IPS-20b (cell line): ENCODE results near the gene BGLAP.

Experiments used
- H3K27ac ChIP-seq: one replicate; pipeline ENCODE4 v1.5.1; 2013; ENCODE audit warnings: low read length
- H3K27me3 ChIP-seq: 2 replicates; pipeline ENCODE4 v1.6.1; 2013; ENCODE audit warnings: mild to moderate bottlenecking, low read length, inconsistent platforms; ENCODE audit not compliant: insufficient read depth
- H3K36me3 ChIP-seq: 2 replicates; pipeline ENCODE4 v1.6.1; 2013; ENCODE audit warnings: low read depth, mild to moderate bottlenecking, inconsistent platforms, low read length, moderate library complexity; ENCODE audit not compliant: insufficient read depth
- H3K4me1 ChIP-seq: 2 replicates; pipeline ENCODE4 v1.6.1; 2013; ENCODE audit warnings: mild to moderate bottlenecking, control low read depth, inconsistent platforms, low read length, moderate library complexity; ENCODE audit not compliant: insufficient read depth
- H3K4me3 ChIP-seq: 2 replicates; pipeline ENCODE4 v1.5.1; 2013; ENCODE audit warnings: mild to moderate bottlenecking, low read length, inconsistent platforms
- H3K9ac ChIP-seq: 2 replicates; pipeline ENCODE4 v1.6.1; 2013; ENCODE audit warnings: low read depth, mild to moderate bottlenecking, inconsistent platforms, low read length, moderate library complexity
- H3K9me3 ChIP-seq: 2 replicates; pipeline ENCODE4 v1.6.1; 2013; ENCODE audit warnings: mild to moderate bottlenecking, low read depth, low read length, inconsistent platforms; ENCODE audit not compliant: insufficient read depth

The BGLAP gene

DNA sequence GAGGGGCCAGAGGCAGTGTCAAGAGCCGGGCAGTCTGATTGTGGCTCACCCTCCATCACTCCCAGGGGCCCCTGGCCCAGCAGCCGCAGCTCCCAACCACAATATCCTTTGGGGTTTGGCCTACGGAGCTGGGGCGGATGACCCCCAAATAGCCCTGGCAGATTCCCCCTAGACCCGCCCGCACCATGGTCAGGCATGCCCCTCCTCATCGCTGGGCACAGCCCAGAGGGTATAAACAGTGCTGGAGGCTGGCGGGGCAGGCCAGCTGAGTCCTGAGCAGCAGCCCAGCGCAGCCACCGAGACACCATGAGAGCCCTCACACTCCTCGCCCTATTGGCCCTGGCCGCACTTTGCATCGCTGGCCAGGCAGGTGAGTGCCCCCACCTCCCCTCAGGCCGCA, at the start of gene BGLAP:
Gene BGLAP (plus strand): TSS at position 259 of the 400 bp plus-strand sequence. CDS start 48 bp downstream, at position 307.
- Histone ChIP-seq H3K36me3 (peaks cover 28% of the 10 kb centered on the region), H3K9me3 (no peaks in the 10 kb centered on the region), H3K27me3 (peaks cover 15% of the 10 kb centered on the region; the same call in 1 of the 2 replicates), H3K27ac (no peak within 1 kb of the TSS), H3K4me3 (no peak within 1 kb of the TSS), H3K9ac (no peak within 1 kb of the TSS), H3K4me1 (peaks cover 3% of the 10 kb centered on the region; the same call in 1 of the 2 replicates)

DNA sequence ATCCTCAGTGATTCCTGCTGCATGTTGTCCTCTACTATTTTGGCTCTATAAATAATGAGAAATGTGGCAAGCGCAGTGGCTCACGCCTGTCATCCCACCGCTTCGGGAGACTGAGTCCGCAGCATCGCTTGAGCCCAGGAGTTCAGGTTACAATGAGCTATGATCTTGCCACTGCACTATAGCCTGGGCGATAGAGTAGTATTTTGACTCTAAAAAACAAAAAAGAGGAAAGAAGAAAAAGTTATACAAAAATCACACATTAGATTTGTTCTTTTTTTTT, 48.8 kb upstream of the BGLAP start:
- peaks cover 14% of the 10 kb centered on the region; the same call in 1 of the 2 replicates for H3K36me3 ChIP-seq
- H3K9ac ChIP-seq, result peak overlapping the region; percentile 65; the same call in 1 of the 2 replicates
- peak overlapping the region; percentile 59 for H3K27ac ChIP-seq
- peak overlapping the region; percentile 42; the same call in 1 of the 2 replicates for H3K4me3 ChIP-seq
- no peaks in the 10 kb centered on the region for H3K27me3 ChIP-seq
- peaks cover 7% of the 10 kb centered on the region; the same call in 1 of the 2 replicates for H3K9me3 ChIP-seq
- peaks cover 8% of the 10 kb centered on the region for H3K4me1 ChIP-seq

DNA sequence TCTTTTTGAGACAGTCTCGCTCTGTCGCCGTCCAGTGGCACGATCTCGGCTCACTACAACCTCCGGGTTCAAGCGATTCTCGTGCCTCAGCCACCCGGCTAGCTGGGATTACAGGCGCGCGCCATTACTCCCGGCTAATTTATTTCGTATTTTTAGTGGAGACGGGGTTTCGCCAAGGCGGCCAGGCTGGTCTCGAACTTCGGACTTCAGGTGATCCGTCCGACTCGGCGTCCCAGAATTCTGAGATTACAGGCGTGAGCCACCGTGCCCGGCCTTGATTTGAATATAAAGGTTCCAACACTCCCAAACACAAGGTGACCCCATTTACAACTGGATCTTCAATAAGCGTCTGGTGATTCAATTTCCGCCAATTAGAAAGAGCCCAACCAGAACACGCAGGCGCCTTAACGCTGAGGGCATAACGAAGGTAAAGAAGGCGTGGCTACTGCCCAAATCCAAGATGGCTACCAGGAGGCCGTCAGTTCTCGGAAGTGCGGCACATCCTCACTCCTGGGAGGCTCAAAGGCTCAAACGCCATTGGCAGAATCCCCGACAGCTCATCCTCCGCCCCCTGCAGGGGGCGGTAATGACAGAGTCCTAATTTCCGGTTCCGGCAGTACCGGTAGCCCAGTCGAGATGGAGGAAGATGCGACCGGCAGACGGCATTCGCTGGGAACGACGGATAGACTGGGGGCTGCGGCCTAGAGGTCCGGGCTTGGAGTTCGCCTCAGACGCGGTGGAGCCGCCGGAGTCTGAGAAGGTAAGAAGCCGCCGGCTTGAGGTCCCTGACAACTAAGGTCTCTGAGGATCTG, 48.3 kb upstream of the BGLAP start, which contains the start of gene SLC25A44:
Gene SLC25A44 (plus strand): TSS at position 617 of the 812 bp plus-strand sequence. CDS start 5,744 bp downstream, outside the sequence.
- Histone ChIP-seq H3K9me3 (peaks cover 6% of the 10 kb centered on the region; the same call in 1 of the 2 replicates), H3K27ac (peak within 1 kb of the TSS; percentile 59), H3K36me3 (peaks cover 14% of the 10 kb centered on the region; the same call in 1 of the 2 replicates), H3K4me1 (peaks cover 8% of the 10 kb centered on the region), H3K27me3 (no peaks in the 10 kb centered on the region), H3K9ac (peak within 1 kb of the TSS; percentile 70; the same call in 1 of the 2 replicates), H3K4me3 (peak within 1 kb of the TSS; percentile 85)

DNA sequence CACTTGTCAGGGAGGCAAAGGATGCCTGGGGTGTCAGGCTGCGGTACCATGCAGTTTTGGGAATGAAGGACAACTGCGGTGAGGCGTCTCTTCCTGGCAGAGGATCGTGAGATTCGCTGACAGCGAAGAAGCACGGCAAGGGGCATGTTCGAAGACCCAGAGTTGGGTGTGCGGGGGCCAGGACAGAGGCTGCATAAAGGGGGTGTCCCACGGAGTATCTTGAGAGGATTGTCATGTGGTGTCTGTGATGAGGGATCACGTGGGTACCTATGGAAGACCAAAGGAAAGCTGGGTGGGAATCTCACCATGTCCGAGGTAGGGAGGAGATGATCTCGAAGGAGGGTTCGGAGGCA, 47.7 kb upstream of the BGLAP start:
- peak overlapping the region; percentile 70; the same call in 1 of the 2 replicates for H3K9ac ChIP-seq
- H3K27me3 ChIP-seq, result no peaks in the 10 kb centered on the region
- H3K36me3 ChIP-seq, result peaks cover 14% of the 10 kb centered on the region; the same call in 1 of the 2 replicates
- no peak overlapping the region for H3K27ac ChIP-seq
- H3K4me3 ChIP-seq, result peak overlapping the region; percentile 85
- H3K4me1 ChIP-seq, result peaks cover 8% of the 10 kb centered on the region
- H3K9me3 ChIP-seq, result peaks cover under 1% of the 10 kb centered on the region; the same call in 1 of the 2 replicates

DNA sequence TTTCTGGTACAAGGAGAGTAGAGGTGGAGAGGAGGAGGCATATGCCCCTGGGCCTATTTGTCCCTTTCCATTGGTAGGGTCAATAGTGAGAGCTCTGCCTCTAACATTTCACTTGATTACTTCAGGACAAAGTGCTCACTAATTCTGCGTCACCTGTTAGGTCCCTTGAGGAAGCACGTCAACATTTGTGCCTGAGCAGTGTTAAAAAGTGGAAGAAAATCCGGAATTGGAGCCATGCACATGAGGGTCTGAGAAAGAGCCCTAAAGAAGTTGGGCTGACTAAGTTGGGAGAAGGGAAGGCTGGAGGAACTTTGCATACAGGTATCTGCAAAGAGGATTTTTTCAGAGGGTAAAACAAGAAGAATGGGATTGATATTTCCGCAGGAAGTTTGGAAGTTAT, 46.1 kb upstream of the BGLAP start:
- no peak overlapping the region for H3K4me3 ChIP-seq
- peak overlapping the region; percentile 47; the same call in 1 of the 2 replicates for H3K9ac ChIP-seq
- H3K4me1 ChIP-seq, result peaks cover 8% of the 10 kb centered on the region

DNA sequence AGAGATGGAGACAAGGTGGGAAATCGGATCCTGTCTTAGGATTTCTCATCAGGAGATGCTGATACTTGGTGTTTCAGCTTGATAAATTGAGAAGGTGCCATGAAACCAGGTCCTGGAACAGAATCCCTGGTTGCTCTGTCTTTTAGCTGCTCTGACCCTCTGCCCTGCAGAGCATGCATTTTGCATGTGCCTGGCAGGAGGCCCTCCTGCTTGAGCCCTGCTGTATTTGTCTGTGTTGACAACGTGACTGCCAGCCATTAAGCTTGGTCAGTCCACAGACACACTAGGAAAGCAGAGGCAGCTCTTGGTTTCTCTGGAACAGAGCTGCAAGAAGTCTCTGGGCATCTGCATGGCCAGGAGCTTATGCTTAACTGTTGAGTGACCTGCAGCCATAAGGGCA, 45.5 kb upstream of the BGLAP start:
- no peak overlapping the region for H3K4me3 ChIP-seq
- H3K27ac ChIP-seq, result no peak overlapping the region
- H3K9ac ChIP-seq, result peak overlapping the region; percentile 47; the same call in 1 of the 2 replicates
- H3K9me3 ChIP-seq, result no peaks in the 10 kb centered on the region
- no peaks in the 10 kb centered on the region for H3K27me3 ChIP-seq
- peaks cover 8% of the 10 kb centered on the region for H3K4me1 ChIP-seq
- H3K36me3 ChIP-seq, result peaks cover 27% of the 10 kb centered on the region

More for the DNA sequence above, 46.1 kb upstream of the BGLAP start:
- no peak overlapping the region for H3K27ac ChIP-seq
- no peaks in the 10 kb centered on the region for H3K9me3 ChIP-seq
- peaks cover 27% of the 10 kb centered on the region for H3K36me3 ChIP-seq
- no peaks in the 10 kb centered on the region for H3K27me3 ChIP-seq

DNA sequence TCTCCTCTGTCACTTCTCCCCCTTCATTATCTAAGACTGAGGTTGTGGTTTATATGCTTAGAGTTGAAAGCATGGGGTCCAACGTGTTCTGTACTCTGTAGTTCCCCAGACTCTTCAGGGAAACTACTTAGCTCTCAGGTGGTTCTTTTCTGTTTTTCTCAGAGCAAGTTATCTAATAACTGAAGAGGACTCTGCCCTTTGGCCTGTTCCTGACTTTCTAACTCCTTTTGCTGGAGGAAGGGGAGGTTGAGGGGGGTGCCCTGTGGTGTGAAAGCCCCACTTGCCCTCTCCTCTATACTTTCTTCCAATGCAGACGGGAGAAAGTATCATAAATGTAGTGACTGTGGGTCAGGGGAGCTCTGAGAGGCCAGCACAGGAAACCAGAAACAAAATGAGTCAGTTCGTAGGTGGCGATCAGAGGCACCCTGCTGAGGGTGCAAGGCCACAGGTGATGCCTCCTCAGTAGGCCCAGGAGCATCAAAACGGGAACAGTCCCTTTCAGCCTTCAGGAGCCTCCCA, 43.1 kb upstream of the BGLAP start:
- Histone ChIP-seq H3K36me3 (peaks cover 39% of the 10 kb centered on the region), H3K27ac (no peak overlapping the region), H3K9ac (no peak overlapping the region), H3K9me3 (no peaks in the 10 kb centered on the region), H3K4me1 (peaks cover 8% of the 10 kb centered on the region), H3K4me3 (no peak overlapping the region), H3K27me3 (no peaks in the 10 kb centered on the region)

DNA sequence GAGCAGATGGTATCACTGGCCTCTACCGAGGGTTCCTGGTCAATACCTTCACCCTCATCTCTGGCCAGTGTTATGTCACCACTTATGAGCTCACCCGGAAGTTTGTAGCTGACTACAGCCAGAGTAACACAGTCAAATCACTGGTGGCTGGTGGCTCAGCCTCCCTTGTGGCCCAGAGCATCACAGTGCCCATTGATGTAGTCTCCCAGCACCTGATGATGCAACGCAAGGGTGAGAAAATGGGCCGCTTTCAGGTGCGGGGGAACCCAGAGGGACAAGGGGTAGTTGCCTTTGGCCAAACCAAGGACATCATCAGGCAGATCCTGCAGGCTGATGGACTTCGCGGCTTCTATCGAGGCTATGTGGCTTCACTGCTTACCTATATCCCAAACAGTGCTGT, 41.9 kb upstream of the BGLAP start:
- no peak overlapping the region for H3K27ac ChIP-seq
- no peaks in the 10 kb centered on the region for H3K27me3 ChIP-seq
- no peak overlapping the region for H3K9ac ChIP-seq
- peaks cover 4% of the 10 kb centered on the region; the same call in 1 of the 2 replicates for H3K4me1 ChIP-seq
- H3K9me3 ChIP-seq, result no peaks in the 10 kb centered on the region
- H3K36me3 ChIP-seq, result peaks cover 39% of the 10 kb centered on the region
- H3K4me3 ChIP-seq, result no peak overlapping the region

DNA sequence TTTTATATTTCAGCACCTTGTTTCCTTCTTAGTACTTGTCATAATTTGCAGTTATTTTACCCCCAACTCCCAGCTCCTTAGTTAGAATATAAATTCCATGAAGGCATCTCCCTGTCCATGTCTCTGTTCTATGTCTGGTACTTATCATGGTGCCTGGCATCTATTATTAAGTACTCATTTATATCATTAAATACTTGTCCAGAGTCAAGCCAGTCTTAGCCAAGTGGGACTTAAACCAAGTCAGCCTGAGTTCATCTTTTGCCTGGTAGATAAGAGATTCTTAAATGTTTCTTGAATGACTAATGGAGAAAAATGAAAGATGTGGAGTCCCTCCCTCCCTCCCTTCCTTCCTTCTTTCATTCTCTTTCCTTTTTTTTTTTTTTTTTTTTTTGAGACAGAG, 38.7 kb upstream of the BGLAP start:
- H3K9me3 ChIP-seq, result no peaks in the 10 kb centered on the region
- peaks cover 46% of the 10 kb centered on the region for H3K36me3 ChIP-seq
- H3K27me3 ChIP-seq, result no peaks in the 10 kb centered on the region
- peaks cover under 1% of the 10 kb centered on the region; the same call in 1 of the 2 replicates for H3K4me1 ChIP-seq
- no peak overlapping the region for H3K9ac ChIP-seq
- H3K27ac ChIP-seq, result no peak overlapping the region
- no peak overlapping the region for H3K4me3 ChIP-seq

DNA sequence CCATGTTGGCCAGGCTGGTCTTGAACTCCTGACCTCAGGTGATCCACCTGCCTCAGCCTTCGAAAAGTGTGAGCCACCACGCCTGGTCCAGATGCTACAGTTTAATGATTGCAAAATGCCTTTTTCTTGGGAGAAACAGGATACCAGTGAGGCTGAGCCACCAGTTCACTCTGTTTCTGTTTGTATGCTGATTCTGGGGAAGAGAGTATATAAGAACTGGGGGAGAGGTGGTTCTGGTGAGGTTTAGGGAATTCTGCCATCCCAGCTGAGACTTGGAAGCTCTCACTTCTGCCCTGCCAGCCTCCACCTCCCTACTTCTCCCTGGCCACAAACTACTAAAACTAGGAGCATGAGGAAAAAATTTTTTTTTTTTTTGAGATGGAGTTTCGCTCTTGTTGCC, 37.3 kb upstream of the BGLAP start:
- Histone ChIP-seq H3K9ac (no peak overlapping the region), H3K4me1 (peaks cover 6% of the 10 kb centered on the region; the same call in 1 of the 2 replicates), H3K9me3 (no peaks in the 10 kb centered on the region), H3K27me3 (no peaks in the 10 kb centered on the region), H3K27ac (no peak overlapping the region), H3K4me3 (no peak overlapping the region), H3K36me3 (peaks cover 49% of the 10 kb centered on the region)

DNA sequence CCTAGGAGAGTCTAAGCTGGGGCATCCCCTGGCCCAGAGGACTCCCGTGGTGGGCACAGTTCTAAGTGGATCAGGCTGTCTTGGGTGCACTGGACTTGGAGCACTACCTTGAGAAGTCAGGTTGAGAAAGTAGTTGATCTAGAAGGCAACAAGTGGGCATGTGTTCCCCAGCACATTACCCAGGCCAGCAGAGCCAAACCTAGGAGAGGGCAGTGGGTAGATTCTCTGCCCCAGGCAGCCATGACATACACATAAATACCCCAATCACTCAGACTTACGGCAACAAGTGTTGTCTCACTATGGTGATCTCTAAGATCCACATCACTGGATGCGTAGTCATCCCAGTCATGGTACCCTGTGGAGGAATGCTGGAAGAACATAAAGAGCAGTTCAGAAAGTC, 30.7 kb upstream of the BGLAP start:
- Histone ChIP-seq H3K36me3 (peaks cover 42% of the 10 kb centered on the region), H3K27me3 (no peaks in the 10 kb centered on the region), H3K4me3 (no peak overlapping the region), H3K27ac (no peak overlapping the region), H3K4me1 (peaks cover 11% of the 10 kb centered on the region; the same call in 1 of the 2 replicates), H3K9ac (no peak overlapping the region), H3K9me3 (no peaks in the 10 kb centered on the region)
